ENCODE data around the gene CD9. TPM values are rescaled to one million over a fixed set of nuclear protein-coding genes. Genes with fewer than 3 reads are reported as not detected.

Gene CD9
- polyA plus RNA-seq, 1 donor from 2014 or later = not detected

- H3K9me3 ChIP-seq (ENCODE audit: low read length) = no peaks in the 10 kb centered on the region
- TF ChIP-seq EP300 (conservative IDR thresholded peaks at IDR 0.05; ENCODE audit: poor library complexity, severe bottlenecking) = no peak
- TF ChIP-seq TAF1 (IDR thresholded peaks at IDR 0.05; ENCODE audit: low read depth) = no peak
- no peak for TF ChIP-seq EZH2 (IDR thresholded peaks at IDR 0.05; ENCODE audit: borderline replicate concordance, insufficient read depth, low read length, poor library complexity, severe bottlenecking)
- no peak for TF ChIP-seq CTCF (IDR thresholded peaks at IDR 0.05; ENCODE audit: poor library complexity, severe bottlenecking)
- TF ChIP-seq RAD21 (conservative IDR thresholded peaks at IDR 0.05) = no peak
- no peak for TF ChIP-seq POLR2AphosphoS5 (IDR thresholded peaks at IDR 0.05)
- TF ChIP-seq, protein P1, sequence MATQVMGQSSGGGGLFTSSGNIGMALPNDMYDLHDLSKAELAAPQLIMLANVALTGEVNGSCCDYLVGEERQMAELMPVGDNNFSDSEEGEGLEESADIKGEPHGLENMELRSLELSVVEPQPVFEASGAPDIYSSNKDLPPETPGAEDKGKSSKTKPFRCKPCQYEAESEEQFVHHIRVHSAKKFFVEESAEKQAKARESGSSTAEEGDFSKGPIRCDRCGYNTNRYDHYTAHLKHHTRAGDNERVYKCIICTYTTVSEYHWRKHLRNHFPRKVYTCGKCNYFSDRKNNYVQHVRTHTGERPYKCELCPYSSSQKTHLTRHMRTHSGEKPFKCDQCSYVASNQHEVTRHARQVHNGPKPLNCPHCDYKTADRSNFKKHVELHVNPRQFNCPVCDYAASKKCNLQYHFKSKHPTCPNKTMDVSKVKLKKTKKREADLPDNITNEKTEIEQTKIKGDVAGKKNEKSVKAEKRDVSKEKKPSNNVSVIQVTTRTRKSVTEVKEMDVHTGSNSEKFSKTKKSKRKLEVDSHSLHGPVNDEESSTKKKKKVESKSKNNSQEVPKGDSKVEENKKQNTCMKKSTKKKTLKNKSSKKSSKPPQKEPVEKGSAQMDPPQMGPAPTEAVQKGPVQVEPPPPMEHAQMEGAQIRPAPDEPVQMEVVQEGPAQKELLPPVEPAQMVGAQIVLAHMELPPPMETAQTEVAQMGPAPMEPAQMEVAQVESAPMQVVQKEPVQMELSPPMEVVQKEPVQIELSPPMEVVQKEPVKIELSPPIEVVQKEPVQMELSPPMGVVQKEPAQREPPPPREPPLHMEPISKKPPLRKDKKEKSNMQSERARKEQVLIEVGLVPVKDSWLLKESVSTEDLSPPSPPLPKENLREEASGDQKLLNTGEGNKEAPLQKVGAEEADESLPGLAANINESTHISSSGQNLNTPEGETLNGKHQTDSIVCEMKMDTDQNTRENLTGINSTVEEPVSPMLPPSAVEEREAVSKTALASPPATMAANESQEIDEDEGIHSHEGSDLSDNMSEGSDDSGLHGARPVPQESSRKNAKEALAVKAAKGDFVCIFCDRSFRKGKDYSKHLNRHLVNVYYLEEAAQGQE (IDR thresholded peaks at IDR 0.05; ENCODE audit: borderline replicate concordance) = no peak
- no peak for TF ChIP-seq SMC3 (conservative IDR thresholded peaks at IDR 0.05; ENCODE audit: poor library complexity)
- no peak for TF ChIP-seq MXI1 (conservative IDR thresholded peaks at IDR 0.05; ENCODE audit: poor library complexity, severe bottlenecking)
- no peak overlapping the region for H3K9ac ChIP-seq (ENCODE audit: low read length)
- H3K27ac ChIP-seq (ENCODE audit: low read length) = no peak overlapping the region
- H2AFZ ChIP-seq (ENCODE audit: low read depth, low read length) = no peak overlapping the region
- no peaks in the 10 kb centered on the region for H3K27me3 ChIP-seq (ENCODE audit: insufficient read depth, low read depth, low read length)
- H4K20me1 ChIP-seq (ENCODE audit: insufficient read depth) = no peaks in the 10 kb centered on the region
- H3F3A ChIP-seq (ENCODE audit: insufficient read depth, low read length, poor library complexity, severe bottlenecking) = no peaks in the 10 kb centered on the region
- H3K4me2 ChIP-seq (ENCODE audit: low read length) = no peak overlapping the region
- no peak overlapping the region for H3K4me3 ChIP-seq (ENCODE audit: low read length)
- H3K79me2 ChIP-seq (replicated peaks; ENCODE audit: insufficient read depth, low read length) = no peaks in the 10 kb centered on the region
- H3K36me3 ChIP-seq (ENCODE audit: insufficient read depth, low read length) = no peaks in the 10 kb centered on the region
- H3K9me2 ChIP-seq (ENCODE audit: insufficient read depth, low read length) = no peaks in the 10 kb centered on the region
These were observed 7.4 kb upstream of the CD9 start for GRCh38 chr12:6192604-6193380.

DNA sequence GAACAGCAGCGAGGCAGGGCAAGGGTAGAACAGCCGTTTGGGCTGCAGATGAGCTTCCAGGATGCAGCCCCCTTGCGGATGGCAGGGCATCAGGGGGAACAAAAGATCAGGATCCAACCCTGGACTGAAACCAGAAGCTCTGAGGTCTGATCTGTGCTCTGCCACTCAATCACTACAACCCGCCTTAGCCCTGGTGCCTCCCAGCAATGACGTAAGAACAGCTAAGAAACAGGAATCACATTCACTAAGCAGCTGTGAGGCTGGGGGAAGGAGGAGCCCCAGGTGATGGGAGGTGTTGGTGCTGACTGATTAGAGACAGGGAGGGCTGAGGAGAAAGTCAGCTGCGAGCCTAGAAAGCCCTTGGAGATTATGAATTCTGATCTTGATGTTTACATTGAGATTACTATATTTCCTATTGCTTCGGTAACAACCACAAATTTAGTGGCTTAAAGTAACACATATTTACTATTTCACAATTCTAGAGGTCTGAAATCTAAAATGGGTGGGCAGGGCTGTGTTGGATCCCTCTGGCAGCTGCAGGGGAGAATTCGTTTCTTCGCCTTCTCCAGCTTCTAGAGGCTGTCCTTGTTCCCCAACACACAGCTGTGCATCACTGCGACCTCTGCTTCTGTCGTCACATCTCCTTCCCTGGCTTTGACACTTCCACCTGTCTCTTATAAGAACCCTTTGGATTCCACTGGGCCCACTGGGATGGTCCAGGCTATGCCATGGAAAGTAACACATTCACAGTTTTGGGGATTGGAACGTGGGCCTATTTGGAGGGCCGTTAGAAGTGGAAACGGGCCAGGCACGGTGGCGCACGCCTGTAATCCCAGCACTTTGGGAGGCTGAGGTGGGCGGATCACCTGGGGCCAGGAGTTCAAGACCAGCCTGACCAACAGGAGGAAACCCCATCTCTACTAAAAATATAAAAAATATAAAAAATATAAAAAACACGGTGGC, 6.1 kb upstream of the CD9 start:
- Histone ChIP-seq H3K9ac (ENCODE audit: low read length) (no peak overlapping the region), H3K9me2 (ENCODE audit: insufficient read depth, low read length) (no peaks in the 10 kb centered on the region), H3K27me3 (ENCODE audit: insufficient read depth, low read depth, low read length) (peaks cover 11% of the 10 kb centered on the region), H3K4me3 (ENCODE audit: low read length) (no peak overlapping the region), H3K36me3 (ENCODE audit: insufficient read depth, low read length) (no peaks in the 10 kb centered on the region), H3K9me3 (ENCODE audit: low read length) (no peaks in the 10 kb centered on the region), H2AFZ (ENCODE audit: low read depth, low read length) (peak overlapping the region; percentile 9), H3F3A (ENCODE audit: insufficient read depth, low read length, poor library complexity, severe bottlenecking) (no peaks in the 10 kb centered on the region), H3K4me2 (ENCODE audit: low read length) (no peak overlapping the region), H4K20me1 (ENCODE audit: insufficient read depth) (no peaks in the 10 kb centered on the region), H3K27ac (ENCODE audit: low read length) (no peak overlapping the region), H3K79me2 (replicated peaks; ENCODE audit: insufficient read depth, low read length) (no peaks in the 10 kb centered on the region)
- no peak for TF ChIP-seq POLR2AphosphoS5 (IDR thresholded peaks at IDR 0.05)
- TF ChIP-seq, protein P1 (IDR thresholded peaks at IDR 0.05; ENCODE audit: borderline replicate concordance) = no peak
- no peak for TF ChIP-seq EZH2 (IDR thresholded peaks at IDR 0.05; ENCODE audit: borderline replicate concordance, insufficient read depth, low read length, poor library complexity, severe bottlenecking)
- TF ChIP-seq EP300 (conservative IDR thresholded peaks at IDR 0.05; ENCODE audit: poor library complexity, severe bottlenecking) = no peak
- no peak for TF ChIP-seq MXI1 (conservative IDR thresholded peaks at IDR 0.05; ENCODE audit: poor library complexity, severe bottlenecking)
- no peak for TF ChIP-seq RAD21 (conservative IDR thresholded peaks at IDR 0.05)
